Mesenchymal stem cell (in vitro differentiated cells and primary cell): ENCODE measurements around the gene ADK.
A peak's percentile ranks its signal among the peaks of the same experiment; 100 is the strongest.

Source experiments
- DNase-seq: peaks from one replicate; pipeline ENCODE4 v3.0.0-alpha.2; 2013
- H2AFZ ChIP-seq: one replicate; pipeline ENCODE4 v1.6.1; 2013; ENCODE audit warnings: low read depth, mild to moderate bottlenecking, control low read depth, inconsistent platforms, low read length, moderate library complexity
- H2AK5ac ChIP-seq: 2 replicates; pipeline ENCODE4 v1.6.1; 2013; ENCODE audit warnings: low read length, moderate library complexity, mild to moderate bottlenecking, inconsistent platforms; ENCODE audit not compliant: severe bottlenecking
- H2BK120ac ChIP-seq: one replicate; pipeline ENCODE4 v1.6.1; 2013; ENCODE audit warnings: low read depth, mild to moderate bottlenecking, inconsistent platforms, low read length, moderate library complexity
- H2BK12ac ChIP-seq, 2 experiments: one replicate each; pipeline ENCODE4 v1.6.1; 2013; ENCODE audit warnings: inconsistent platforms in 2 of 2, low read length in 2 of 2, mild to moderate bottlenecking in 2 of 2, moderate library complexity in 2 of 2, control low read depth in 1 of 2
- H2BK15ac ChIP-seq: one replicate; pipeline ENCODE4 v1.6.1; 2013; ENCODE audit warnings: mild to moderate bottlenecking, low read depth, inconsistent platforms; ENCODE audit not compliant: poor library complexity, severe bottlenecking
- H2BK5ac ChIP-seq: 2 replicates; pipeline ENCODE4 v1.6.1; 2013; ENCODE audit warnings: low read depth, mild to moderate bottlenecking, low read length, control low read depth, inconsistent platforms; ENCODE audit not compliant: poor library complexity, severe bottlenecking
- H3K14ac ChIP-seq, 2 experiments: one replicate each; pipeline ENCODE4 v1.6.1; 2013; ENCODE audit warnings: inconsistent platforms in 2 of 2, low read length in 2 of 2, control low read depth in 1 of 2, mild to moderate bottlenecking in 1 of 2, moderate library complexity in 1 of 2
- H3K18ac ChIP-seq, 2 experiments: one replicate each; pipeline ENCODE4 v1.6.1; 2013; ENCODE audit warnings: inconsistent platforms in 2 of 2, low read length in 2 of 2, control low read depth in 1 of 2, low read depth in 1 of 2, mild to moderate bottlenecking in 1 of 2
- H3K23ac ChIP-seq, 2 experiments: one replicate each; pipeline ENCODE4 v1.6.1; 2013; ENCODE audit warnings: inconsistent platforms in 2 of 2, low read length in 2 of 2, mild to moderate bottlenecking in 2 of 2, moderate library complexity in 2 of 2, control low read depth in 1 of 2
- H3K27ac ChIP-seq: 2 replicates; pipeline ENCODE4 v1.5.1; 2013; ENCODE audit warnings: mild to moderate bottlenecking, moderate library complexity, low read length, control low read depth, inconsistent platforms; ENCODE audit not compliant: poor library complexity, severe bottlenecking
- H3K27me3 ChIP-seq, 2 experiments: 2 replicates each; pipeline versions ENCODE4 v1.6.1 to v1.7.0; 2013; ENCODE audit warnings: low read length in 2 of 2, mild to moderate bottlenecking in 2 of 2, moderate library complexity in 2 of 2, control low read depth in 1 of 2, inconsistent platforms in 1 of 2; ENCODE audit not compliant: control insufficient read depth in 1 of 2, insufficient read depth in 1 of 2
- H3K36me3 ChIP-seq, 2 experiments: 2 replicates each; pipeline versions ENCODE4 v1.6.1 to v1.7.0; 2013; ENCODE audit warnings: low read length in 2 of 2, control low read depth in 1 of 2, inconsistent platforms in 1 of 2, low read depth in 1 of 2, mild to moderate bottlenecking in 1 of 2; ENCODE audit not compliant: insufficient read depth in 2 of 2, control insufficient read depth in 1 of 2
- H3K4ac ChIP-seq, 2 experiments: one replicate each; pipeline ENCODE4 v1.6.1; 2013; ENCODE audit warnings: inconsistent platforms in 2 of 2, low read length in 2 of 2, mild to moderate bottlenecking in 2 of 2, moderate library complexity in 2 of 2, control low read depth in 1 of 2, low read depth in 1 of 2
- H3K4me1 ChIP-seq: 2 replicates; pipeline ENCODE4 v1.6.1; 2013; ENCODE audit warnings: low read depth, low read length, control low read depth; ENCODE audit not compliant: control insufficient read depth, insufficient read depth
- H3K4me2 ChIP-seq: 2 replicates; pipeline ENCODE4 v1.6.1; 2013; ENCODE audit warnings: low read length, mild to moderate bottlenecking, inconsistent platforms; ENCODE audit not compliant: poor library complexity, severe bottlenecking
- H3K4me3 ChIP-seq, 2 experiments: 2 replicates each; pipeline versions ENCODE4 v1.5.1 to v1.7.0; 2013; ENCODE audit warnings: low read length in 2 of 2, mild to moderate bottlenecking in 2 of 2, control low read depth in 1 of 2, low read depth in 1 of 2; ENCODE audit not compliant: insufficient read depth in 1 of 2
- H3K79me1 ChIP-seq: replicated peaks from 2 replicates; pipeline ENCODE4 v1.6.1; 2013; ENCODE audit warnings: mild to moderate bottlenecking, control low read depth, low read length, inconsistent platforms; ENCODE audit not compliant: poor library complexity, severe bottlenecking
- H3K9ac ChIP-seq: 2 replicates; pipeline ENCODE4 v1.7.0; 2013; ENCODE audit warnings: mild to moderate bottlenecking, low read length, moderate library complexity
- H3K9me3 ChIP-seq: 2 replicates; pipeline ENCODE4 v1.7.0; 2013; ENCODE audit warnings: mild to moderate bottlenecking, low read length; ENCODE audit not compliant: control insufficient read depth
- H4K8ac ChIP-seq: one replicate; pipeline ENCODE4 v1.6.1; 2013; ENCODE audit warnings: inconsistent platforms, mild to moderate bottlenecking, low read length, moderate library complexity
- H4K91ac ChIP-seq: one replicate; pipeline ENCODE4 v1.6.1; 2013; ENCODE audit warnings: mild to moderate bottlenecking, low read length, inconsistent platforms
- WGBS: methylation state at CpG from one replicate; pipeline ENCODE4 v1.1.7; 2013; ENCODE audit warnings: mixed read lengths; 5-methylcytosine and 5-hydroxymethylcytosine counted together

Gene ADK

GRCh38 chr10:74207691-74208480 lies 56.9 kb downstream of the ADK start:
- H4K91ac ChIP-seq = no peak overlapping the region
- H3K27ac ChIP-seq = no peak overlapping the region
- no peak overlapping the region for H3K14ac ChIP-seq
- H3K23ac ChIP-seq = no peak overlapping the region
- H3K4me3 ChIP-seq = no peak overlapping the region
- H2AK5ac ChIP-seq = no peak overlapping the region
- H2BK15ac ChIP-seq = peak overlapping the region; percentile 17
- H4K8ac ChIP-seq = no peak overlapping the region
- peaks cover 5 to 10% of the 10 kb centered on the region in 2 experiments for H3K36me3 ChIP-seq
- peaks cover 12% of the 10 kb centered on the region for H3K79me1 ChIP-seq
- no peak overlapping the region for H2AFZ ChIP-seq
- no peak overlapping the region for H3K4me2 ChIP-seq
- H3K4me1 ChIP-seq = peaks cover 4% of the 10 kb centered on the region
- no peaks in the 10 kb centered on the region for H3K27me3 ChIP-seq
- DNase-seq = no peak
- no peak overlapping the region for H2BK120ac ChIP-seq
- H2BK5ac ChIP-seq = no peak overlapping the region
- 84% methylated on average over 6 of the region's 7 CpGs for WGBS
- H2BK12ac ChIP-seq = no peak overlapping the region
- no peak overlapping the region for H3K9ac ChIP-seq
- no peak overlapping the region for H3K18ac ChIP-seq
- H3K9me3 ChIP-seq = no peaks in the 10 kb centered on the region
- no peak overlapping the region for H3K4ac ChIP-seq

GRCh38 chr10:74208997-74209396 lies 58.0 kb downstream of the ADK start:
- no peak overlapping the region for H3K14ac ChIP-seq
- no peaks in the 10 kb centered on the region for H3K9me3 ChIP-seq

GRCh38 chr10:74213019-74213418 lies 62.0 kb downstream of the ADK start:
- no peak for DNase-seq
- no peaks in the 10 kb centered on the region for H3K9me3 ChIP-seq
- H4K8ac ChIP-seq = no peak overlapping the region
- no peak overlapping the region for H3K18ac ChIP-seq
- H3K4me3 ChIP-seq = no peak overlapping the region
- H3K27me3 ChIP-seq = no peaks in the 10 kb centered on the region
- 100% methylated on average over 2 of the region's 2 CpGs for WGBS
- H3K4me2 ChIP-seq = no peak overlapping the region
- no peak overlapping the region for H3K14ac ChIP-seq
- H2BK12ac ChIP-seq = no peak overlapping the region
- no peak overlapping the region for H3K9ac ChIP-seq
- peaks cover 2% of the 10 kb centered on the region for H3K4me1 ChIP-seq
- H3K4ac ChIP-seq = no peak overlapping the region
- H2BK5ac ChIP-seq = no peak overlapping the region
- peaks cover 12% of the 10 kb centered on the region for H3K79me1 ChIP-seq
- no peak overlapping the region for H3K27ac ChIP-seq
- H2AK5ac ChIP-seq = no peak overlapping the region
- H3K36me3 ChIP-seq = no peaks in the 10 kb centered on the region
- no peak overlapping the region for H3K23ac ChIP-seq
- H2AFZ ChIP-seq = no peak overlapping the region
- H2BK15ac ChIP-seq = no peak overlapping the region
- H2BK120ac ChIP-seq = no peak overlapping the region
- H4K91ac ChIP-seq = no peak overlapping the region

More at GRCh38 chr10:74208997-74209396, 58.0 kb downstream of the ADK start:
- Histone ChIP-seq H2AFZ (no peak overlapping the region), H2BK15ac (no peak overlapping the region), H3K4me1 (peaks cover 4% of the 10 kb centered on the region), H3K9ac (no peak overlapping the region), H3K4me3 (no peak overlapping the region), H2AK5ac (no peak overlapping the region), H2BK120ac (no peak overlapping the region), H4K91ac (no peak overlapping the region), H4K8ac (no peak overlapping the region), H3K27me3 (no peaks in the 10 kb centered on the region), H3K27ac (no peak overlapping the region), H3K36me3 (peaks cover 5 to 10% of the 10 kb centered on the region in 2 experiments), H3K4me2 (no peak overlapping the region), H3K4ac (no peak overlapping the region), H2BK12ac (no peak overlapping the region), H3K23ac (no peak overlapping the region), H3K18ac (no peak overlapping the region), H3K79me1 (peaks cover 15% of the 10 kb centered on the region), H2BK5ac (no peak overlapping the region)
- DNase-seq = no peak
- WGBS = 100% methylated on average over 2 of the region's 3 CpGs

DNA sequence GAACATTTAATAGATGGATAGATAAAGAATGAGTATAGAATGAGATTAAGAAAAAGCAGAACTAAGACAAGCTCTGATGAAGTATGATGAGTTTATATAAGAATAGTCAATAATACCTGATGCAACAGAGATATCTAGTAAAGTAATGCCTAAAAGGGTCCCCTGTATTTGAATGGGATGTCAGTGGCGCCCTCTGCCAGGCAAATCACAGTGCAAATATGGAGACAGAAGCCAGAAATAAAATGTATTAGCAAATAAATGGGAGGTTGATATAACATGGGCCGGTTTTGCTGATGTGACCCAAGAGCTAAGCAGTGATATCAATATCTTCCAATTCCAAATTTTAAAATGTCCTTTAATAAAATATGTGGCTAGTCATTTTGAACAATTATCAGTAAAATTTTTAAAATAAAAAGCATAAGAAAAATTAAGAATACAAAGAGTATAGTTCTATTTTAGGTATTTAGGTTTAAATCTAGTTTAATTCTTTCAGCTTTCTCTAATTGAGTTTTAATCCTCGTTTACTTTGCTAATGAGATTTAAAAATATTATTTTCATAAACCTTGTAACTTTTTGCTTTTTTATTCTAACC lies 62.6 kb downstream of the ADK start:
- Histone ChIP-seq H3K14ac (no peak overlapping the region), H3K4ac (no peak overlapping the region), H3K79me1 (peaks cover 12% of the 10 kb centered on the region), H3K18ac (no peak overlapping the region), H3K27ac (no peak overlapping the region), H3K36me3 (no peaks in the 10 kb centered on the region), H4K91ac (no peak overlapping the region), H3K9ac (no peak overlapping the region), H4K8ac (no peak overlapping the region), H3K4me2 (no peak overlapping the region), H3K9me3 (no peaks in the 10 kb centered on the region), H2AK5ac (no peak overlapping the region), H2BK5ac (no peak overlapping the region), H3K23ac (no peak overlapping the region), H2BK15ac (no peak overlapping the region), H2AFZ (no peak overlapping the region), H3K27me3 (no peaks in the 10 kb centered on the region), H2BK120ac (no peak overlapping the region), H3K4me1 (no peaks in the 10 kb centered on the region), H3K4me3 (no peak overlapping the region), H2BK12ac (no peak overlapping the region)
- DNase-seq = peak; percentile 58
- 75% methylated on average over 1 of the region's 3 CpGs for WGBS
